HS-27A (cell line): ENCODE measurements around the gene KCNIP3.
"Not testable (repeated sequence)": the region's sequence is repeated elsewhere in the genome, so short reads cannot be mapped to it uniquely, and the experiment has no call there.

ENCODE experiments used
- DNase-seq: peaks from one replicate; pipeline ENCODE4 v3.0.0-alpha.2; 2012; ENCODE audit warnings: low read depth, missing footprints

Gene KCNIP3

DNA sequence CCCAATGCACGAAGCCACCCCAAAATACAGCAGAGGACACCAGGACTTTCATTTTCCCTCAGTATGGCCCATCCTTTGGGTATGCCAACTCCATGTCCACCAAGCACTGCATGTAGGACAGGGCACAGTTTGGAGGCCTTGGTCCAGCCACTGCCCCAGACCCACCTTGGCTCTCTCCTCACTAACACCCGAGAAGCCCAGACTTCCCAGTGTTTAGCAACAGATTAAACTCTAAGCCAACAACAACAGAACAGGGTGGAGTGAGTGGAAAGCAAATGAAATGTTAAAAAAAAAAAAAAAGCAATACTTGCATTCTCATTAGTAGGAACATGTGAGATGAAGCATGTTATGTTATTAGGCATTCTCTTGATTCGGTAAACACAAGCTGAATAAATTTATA lies 118.0 kb downstream of the KCNIP3 start:
- not testable (repeated sequence) for DNase-seq

DNA sequence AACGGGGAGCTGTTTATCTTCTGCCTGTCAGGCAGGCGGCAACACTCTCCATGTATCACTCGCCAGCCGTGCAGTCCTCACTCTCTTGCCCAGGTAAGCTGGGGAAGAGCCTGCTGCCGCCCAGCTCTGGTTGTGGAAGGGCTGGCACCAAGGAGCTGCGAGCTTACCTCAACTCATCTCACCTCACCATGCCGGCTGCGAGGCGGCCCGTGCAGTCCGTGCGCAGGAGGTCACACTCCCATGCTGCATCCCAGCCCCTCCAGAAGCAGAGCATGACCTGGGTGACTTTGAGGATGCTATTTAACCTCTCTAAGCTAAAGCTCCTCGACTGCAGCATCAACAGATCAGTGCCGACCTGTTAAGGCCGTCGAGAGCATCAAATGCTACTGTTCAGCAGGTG lies 118.4 kb downstream of the KCNIP3 start:
- DNase-seq: not testable (repeated sequence)

DNA sequence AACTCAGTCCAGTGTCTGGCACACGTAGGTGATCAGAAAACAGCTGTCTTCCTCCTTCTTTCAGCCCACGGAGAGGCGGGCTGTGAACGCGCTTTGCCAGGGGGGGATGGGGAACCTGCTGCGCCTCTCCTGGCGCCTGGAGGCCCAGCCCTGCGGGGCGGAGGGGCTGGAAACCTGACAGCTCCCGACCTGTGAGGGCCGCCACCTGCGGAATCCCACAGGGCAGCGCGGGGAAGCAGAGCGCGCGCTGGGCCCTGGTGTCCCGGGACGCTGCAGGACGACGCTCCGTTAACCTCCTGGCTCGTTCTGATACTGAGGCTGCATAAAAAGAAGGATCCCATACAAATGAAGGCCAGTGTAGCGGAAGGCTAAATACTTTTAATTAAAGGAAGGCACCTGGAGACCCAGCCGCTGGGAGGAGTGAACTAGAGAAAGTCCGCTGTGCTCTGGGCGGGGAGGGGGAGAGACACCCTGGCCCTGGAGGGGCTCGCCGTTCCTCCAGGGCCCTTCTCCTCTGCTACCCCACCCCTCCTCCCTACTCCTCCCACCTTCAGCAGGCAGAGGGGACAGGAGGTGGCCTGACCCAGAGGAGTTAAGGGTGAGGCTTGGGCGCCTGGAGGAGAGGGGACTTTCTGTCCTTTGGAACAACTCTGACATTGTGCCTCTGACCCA lies 130.2 kb downstream of the KCNIP3 start:
- DNase-seq: not testable (repeated sequence)

DNA sequence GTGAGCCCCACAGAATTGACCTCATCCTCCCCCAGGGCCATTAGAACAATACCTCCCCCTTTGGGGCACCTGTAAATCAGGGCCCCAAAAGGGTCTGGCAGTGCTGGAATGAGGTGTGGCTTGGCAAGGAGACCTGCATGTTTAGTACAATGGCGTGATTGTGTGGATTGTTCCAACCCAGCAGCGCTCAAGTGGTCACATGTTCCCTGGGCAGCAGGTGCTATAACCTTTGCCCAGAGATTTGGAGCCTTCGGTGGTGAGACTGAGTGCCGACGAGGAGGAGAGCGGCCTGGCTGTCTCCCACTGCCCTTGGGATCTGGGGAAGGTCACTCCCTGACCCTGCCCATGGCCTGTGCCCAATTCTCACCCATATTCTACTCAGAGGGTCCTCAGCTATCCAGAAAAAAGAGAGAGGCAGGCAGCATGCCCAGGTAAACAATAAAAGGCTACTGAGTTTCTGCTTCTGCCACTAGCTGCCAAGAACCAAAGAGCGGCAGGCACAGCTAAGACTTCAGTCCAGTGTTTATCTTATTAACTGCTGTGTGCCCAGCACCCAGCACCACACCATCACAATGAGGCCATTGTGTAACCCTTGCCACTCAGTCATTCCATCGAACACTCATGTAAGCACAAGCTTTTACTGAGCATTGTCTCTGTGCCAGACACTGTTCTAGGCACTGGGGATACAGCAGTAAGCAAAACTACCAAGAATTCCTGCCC lies 132.8 kb downstream of the KCNIP3 start:
- not testable (repeated sequence) for DNase-seq

DNA sequence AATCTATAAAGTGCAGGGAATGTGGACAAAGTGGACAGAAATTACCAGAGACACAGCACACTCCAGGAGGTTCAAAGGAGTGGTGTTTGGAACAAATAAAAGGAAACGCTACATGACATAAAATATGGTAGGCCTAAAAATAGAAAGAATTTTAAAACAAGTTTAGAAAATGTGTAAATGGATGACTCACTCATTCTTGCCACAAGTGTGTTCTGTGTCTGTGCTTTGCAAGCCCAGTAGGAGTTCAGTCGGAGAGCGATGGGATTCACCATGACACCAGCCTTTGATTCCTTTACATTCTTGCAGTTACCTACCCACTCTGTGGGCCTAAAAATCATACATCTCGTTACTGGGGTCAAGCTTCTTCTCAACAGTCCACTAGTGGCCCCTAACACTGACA lies 136.2 kb downstream of the KCNIP3 start:
- DNase-seq: not testable (repeated sequence)

DNA sequence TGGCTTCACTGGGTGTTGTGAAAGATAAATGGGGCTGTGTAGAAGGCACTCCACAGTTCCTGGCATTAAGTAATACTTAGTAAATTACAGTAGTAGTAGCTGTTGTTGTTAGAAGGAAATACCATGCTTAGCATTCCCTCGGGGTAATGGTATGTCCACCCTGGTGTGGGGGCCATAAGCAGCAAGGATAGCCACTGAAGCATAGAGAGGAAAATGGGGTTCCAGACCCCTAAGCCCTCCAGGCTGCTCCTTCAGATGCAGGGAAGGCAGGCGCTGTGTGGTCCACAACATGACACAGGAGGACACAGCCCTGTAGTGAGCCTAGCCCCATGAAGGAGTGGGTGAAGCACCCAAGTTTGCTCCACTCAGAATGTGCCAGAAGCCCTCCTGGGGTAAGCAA lies 136.8 kb downstream of the KCNIP3 start:
- not testable (repeated sequence) for DNase-seq

DNA sequence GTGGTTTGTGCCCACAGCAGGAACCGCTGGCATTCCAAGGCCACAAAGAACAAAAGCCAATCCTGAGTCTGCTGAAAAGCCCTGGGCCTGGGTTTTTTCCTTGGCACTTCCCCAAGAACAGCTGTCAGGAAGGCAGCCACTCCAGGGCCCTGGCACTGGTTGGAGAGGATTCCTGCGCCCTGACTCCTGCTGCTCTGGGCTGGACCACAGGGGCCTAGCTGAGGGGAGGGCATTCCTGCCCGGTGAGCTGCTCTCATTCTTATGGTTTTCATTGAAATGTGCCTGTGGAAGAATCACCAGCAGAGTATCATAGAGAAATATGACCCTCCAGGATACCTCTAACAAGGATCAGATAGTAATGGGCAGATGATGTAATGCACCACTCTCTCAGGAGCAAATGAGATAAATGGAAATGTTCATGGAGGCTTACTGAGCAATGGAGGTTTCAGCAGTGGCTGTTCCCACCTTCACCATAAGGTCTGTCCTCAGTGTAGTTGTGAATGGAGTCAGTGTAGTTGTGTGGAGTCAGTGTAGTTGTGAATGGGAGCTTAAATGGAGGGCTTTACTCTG lies 137.4 kb downstream of the KCNIP3 start:
- DNase-seq: not testable (repeated sequence)

DNA sequence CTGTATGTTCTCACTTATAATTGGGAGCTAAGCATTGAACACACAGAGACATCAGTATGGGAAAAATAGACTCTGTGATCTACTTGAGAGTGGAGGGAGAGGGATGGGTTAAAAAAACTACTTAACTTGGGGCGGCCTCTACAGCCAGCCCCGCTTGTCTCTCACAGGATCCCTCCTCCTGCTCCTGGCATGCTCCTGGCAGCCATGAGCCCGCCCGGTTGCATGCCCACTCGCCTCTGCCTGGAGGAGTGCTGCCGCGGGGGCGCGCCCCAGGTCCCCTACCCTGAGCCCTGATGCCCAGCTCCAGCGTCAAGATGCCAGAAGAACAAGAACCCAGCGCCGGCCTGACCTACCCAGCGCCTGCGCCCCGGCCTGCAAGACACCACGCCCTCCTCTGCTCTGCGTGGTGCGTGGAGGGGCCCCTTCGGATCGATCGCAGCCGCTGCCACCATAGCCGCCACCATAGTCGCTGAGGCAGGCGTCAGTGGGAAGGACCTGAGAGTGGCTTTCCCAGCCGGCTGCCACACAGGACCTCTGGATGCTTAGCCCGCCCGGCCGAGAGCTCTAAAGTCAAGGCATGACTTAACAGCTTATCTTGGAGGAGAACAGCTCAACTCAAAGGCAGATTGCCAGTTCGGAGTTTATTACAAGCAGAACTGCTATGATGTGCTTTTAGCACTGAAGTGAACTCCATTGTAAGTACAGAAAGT lies 138.2 kb downstream of the KCNIP3 start:
- DNase-seq: not testable (repeated sequence)
